Erythroblast (primary cell): ENCODE measurements around the gene PTOV1.

Source experiments
- GATA1 ChIP-seq: IDR thresholded peaks from 2 replicates; pipeline ENCODE4 v1.6.1; 2011; ENCODE audit warnings: low read depth, mild to moderate bottlenecking, control low read depth, low read length, moderate library complexity
- POLR2A ChIP-seq: IDR thresholded peaks from 2 replicates; pipeline ENCODE4 v1.6.1; 2011; ENCODE audit warnings: mild to moderate bottlenecking, low read length

GRCh38 chr19:49875857-49876421 is 25.0 kb downstream of the PTOV1 start:
- TF ChIP-seq POLR2A (peak; percentile 74), GATA1 (no peak)
